SK-N-SH (cell line): Measurements from ENCODE around the gene INKA1. TPM values are rescaled to one million over a fixed set of nuclear protein-coding genes. Genes with fewer than 3 reads are reported as not detected.

Experiments
- CTCF ChIA-PET: fragments of 300-600, 350-600 bp; formaldehyde crosslinking; extraction: SDS; loops from one replicate; lab custom pipeline; 2021; lab: Yijun Ruan, JAX
- POLR2A ChIA-PET: fragments of 350-600 bp; sonication (Branson Sonifier 250); formaldehyde crosslinking; extraction: SDS; loops from one replicate; lab custom pipeline; 2020; ENCODE audit warnings: antibody characterized with exemption, inconsistent platforms; lab: Yijun Ruan, JAX
- DNase-seq: peaks from one replicate; pipeline ENCODE4 v3.0.0; 2012
- H2AFZ ChIP-seq: fragments of 200-600 bp; sonication (generic); 2 replicates; pipeline ENCODE4 v1.8.1; 2016; ENCODE audit warnings: antibody characterized with exemption, mild to moderate bottlenecking, low read depth
- H3F3A ChIP-seq: fragments of 200-600 bp; sonication (generic); replicated peaks from 2 replicates; pipeline ENCODE3; 2016; ENCODE audit warnings: antibody characterized with exemption, mild to moderate bottlenecking; ENCODE audit not compliant: insufficient read depth
- H3K27ac ChIP-seq, 2 experiments: fragments of 200-500 bp in 1 of 2; fragments of 200-600 bp in 1 of 2; sonication (Bioruptor generic) in 1 of 2; sonication (generic), shearing (Covaris generic) in 1 of 2; 2 replicates each; pipeline versions ENCODE4 v1.5.1 to v1.6.1; 2014 to 2016; ENCODE audit warnings: low read depth in 2 of 2, inconsistent platforms in 1 of 2, low read length in 1 of 2, mild to moderate bottlenecking in 1 of 2, mixed read lengths in 1 of 2
- H3K27me3 ChIP-seq: fragments of 200-600 bp; sonication (generic), shearing (Covaris generic); 2 replicates; pipeline ENCODE4 v1.6.1; 2016; ENCODE audit warnings: mixed run types; ENCODE audit not compliant: insufficient read depth
- H3K36me3 ChIP-seq, 2 experiments: fragments of 200-500 bp in 1 of 2; fragments of 200-600 bp in 1 of 2; sonication (Bioruptor generic) in 1 of 2; sonication (generic) in 1 of 2; replicated peaks in 1 of 2; 2 replicates each; pipeline versions ENCODE3 to v1.5.1; 2014 to 2016; ENCODE audit warnings: low read length in 1 of 2, mild to moderate bottlenecking in 1 of 2; ENCODE audit not compliant: insufficient read depth in 2 of 2, control insufficient read depth in 1 of 2
- H3K4me1 ChIP-seq, 2 experiments: fragments of 200-500 bp in 1 of 2; fragments of 200-600 bp in 1 of 2; sonication (Bioruptor generic) in 1 of 2; sonication (generic), shearing (Covaris generic) in 1 of 2; 2 replicates each; pipeline versions ENCODE4 v1.5.1 to v1.6.1; 2014 to 2016; ENCODE audit warnings: low read depth in 1 of 2, low read length in 1 of 2, mixed run types in 1 of 2; ENCODE audit not compliant: insufficient read depth in 2 of 2, control insufficient read depth in 1 of 2
- H3K4me2 ChIP-seq: fragments of 200-600 bp; sonication (generic), shearing (Covaris generic); 2 replicates; pipeline ENCODE4 v1.6.1; 2017; ENCODE audit warnings: mixed run types
- H3K4me3 ChIP-seq, 2 experiments: fragments of 200-500 bp in 1 of 2; fragments of 200-600 bp in 1 of 2; sonication (Bioruptor generic) in 1 of 2; sonication (generic), shearing (Covaris generic) in 1 of 2; 2 replicates each; pipeline versions ENCODE4 v1.5.1 to v1.8.1; 2014 to 2016; ENCODE audit warnings: low read depth in 2 of 2, inconsistent platforms in 1 of 2, low read length in 1 of 2, mild to moderate bottlenecking in 1 of 2, mixed read lengths in 1 of 2, moderate library complexity in 1 of 2
- H3K79me2 ChIP-seq: fragments of 200-600 bp; sonication (generic); 2 replicates; pipeline ENCODE4 v1.8.1; 2017; ENCODE audit warnings: mild to moderate bottlenecking; ENCODE audit not compliant: insufficient read depth
- H3K9ac ChIP-seq: fragments of 200-600 bp; sonication (generic); 2 replicates; pipeline ENCODE4 v1.6.1; 2017; ENCODE audit warnings: mixed run types
- H3K9me2 ChIP-seq: fragments of 200-600 bp; sonication (generic); 2 replicates; pipeline ENCODE4 v1.6.1; 2017; ENCODE audit warnings: mixed run types
- H3K9me3 ChIP-seq: fragments of 200-600 bp; sonication (generic); 2 replicates; pipeline ENCODE4 v1.6.1; 2017; ENCODE audit warnings: mixed run types, mild to moderate bottlenecking, moderate library complexity
- H4K20me1 ChIP-seq: fragments of 200-600 bp; sonication (generic); 2 replicates; pipeline ENCODE4 v1.6.1; 2017; ENCODE audit warnings: mild to moderate bottlenecking, mixed run types; ENCODE audit not compliant: insufficient read depth
- ELF1 ChIP-seq: IDR thresholded peaks from 2 replicates; pipeline ENCODE4 v1.4.0; 2012
- EP300 ChIP-seq, 2 experiments: IDR thresholded peaks; 2 replicates each; pipeline versions ENCODE4 v1.4.0 to v1.6.1; 2012; ENCODE audit warnings: borderline replicate concordance in 1 of 2, low read depth in 1 of 2, low read length in 1 of 2
- FOXJ3 ChIP-seq: sonication (generic); formaldehyde crosslinking; IDR thresholded peaks from 2 replicates; pipeline ENCODE4 v1.5.1; 2020; ENCODE audit warnings: mild to moderate bottlenecking, missing genetic modification reagents
- GABPA ChIP-seq: IDR thresholded peaks from 2 replicates; pipeline ENCODE4 v1.4.0; 2012; ENCODE audit warnings: low read depth, mild to moderate bottlenecking
- MEF2A ChIP-seq: IDR thresholded peaks from 2 replicates; pipeline ENCODE4 v1.4.0; 2012; ENCODE audit warnings: low read depth, borderline replicate concordance
- MXI1 ChIP-seq: IDR thresholded peaks from 2 replicates; pipeline ENCODE4 v1.6.1; 2012; ENCODE audit warnings: mild to moderate bottlenecking, low read depth, low read length, improper control_type of control experiment
- NRF1 ChIP-seq: IDR thresholded peaks from 2 replicates; pipeline ENCODE4 v1.6.1; 2012; ENCODE audit warnings: low read depth, mild to moderate bottlenecking, low read length
- RAD21 ChIP-seq: IDR thresholded peaks from 2 replicates; pipeline ENCODE4 v1.6.1; 2012; ENCODE audit warnings: mild to moderate bottlenecking, low read length
- RXRA ChIP-seq: IDR thresholded peaks from 2 replicates; pipeline ENCODE4 v1.4.0; 2012; ENCODE audit warnings: low read depth, mild to moderate bottlenecking, borderline replicate concordance
- SIN3A ChIP-seq: IDR thresholded peaks from 2 replicates; pipeline ENCODE4 v1.6.1; 2012; ENCODE audit warnings: low read depth, mild to moderate bottlenecking, low read length, moderate library complexity, borderline replicate concordance
- WGBS: methylation state at CpG from one replicate; pipeline ENCODE4 v1.1.6; 2017; ENCODE audit warnings: low lambda C conversion rate; 5-methylcytosine and 5-hydroxymethylcytosine counted together
- polyA plus RNA-seq, 3 experiments: library from polyadenylated mRNA; depleted of rRNA; stranded (reverse); fragments of >200 nt; gene quantifications; 2 replicates each; pipeline ENCODE4 v1.2.3, GENCODE V29; 2012
- TF ChIP-seq, protein P1 (sequence below): fragments of 150-350 bp; IDR thresholded peaks from 2 replicates; pipeline ENCODE4 v1.6.1; 2016; ENCODE audit warnings: mild to moderate bottlenecking, low read depth, low read length
- TF ChIP-seq, protein P2 (sequence below): IDR thresholded peaks from 2 replicates; pipeline ENCODE4 v1.6.1; 2012; ENCODE audit warnings: mild to moderate bottlenecking, low read depth, low read length, moderate library complexity

The INKA1 gene
- polyA plus RNA-seq, 1 of the 3 experiments (the other 2 are of a cell fraction): 3.4 TPM

DNA sequence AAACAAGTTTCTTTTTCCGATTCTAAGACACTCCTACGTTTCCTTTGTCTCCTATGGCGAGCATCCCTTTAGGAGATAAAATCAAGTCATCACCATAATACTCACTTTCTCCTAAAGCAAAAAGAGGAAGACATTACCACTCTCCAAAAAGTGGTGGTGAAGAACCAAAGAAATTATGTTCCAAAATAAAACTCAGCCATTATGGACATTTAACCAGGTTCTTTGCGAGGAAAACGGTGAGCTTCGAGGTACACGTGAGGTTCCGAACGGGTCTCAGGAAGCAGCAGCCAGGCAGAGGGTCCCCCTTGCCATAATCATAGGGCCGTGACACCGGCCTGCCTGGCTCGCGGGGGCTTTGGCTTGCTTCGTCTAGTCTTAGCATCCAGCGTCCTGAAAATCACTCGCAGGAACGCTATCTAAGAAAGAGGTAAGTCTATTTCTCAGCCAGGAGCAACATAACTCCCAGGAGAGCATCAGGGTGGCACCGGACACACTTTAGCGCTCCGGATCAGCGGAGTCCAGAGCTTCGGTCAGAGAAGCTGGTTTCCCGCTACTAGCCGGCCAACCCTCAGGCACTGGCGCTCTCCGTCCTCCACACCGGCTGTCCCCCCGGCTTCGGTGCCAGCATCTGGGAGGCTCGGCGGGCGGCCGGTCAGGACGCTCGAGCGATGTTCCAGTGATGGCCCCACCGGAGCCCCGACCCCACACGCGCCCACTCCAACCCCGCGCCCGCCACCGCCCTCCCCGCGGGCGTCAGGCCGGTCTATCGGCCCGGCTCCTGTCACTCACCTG, 17.3 kb upstream of the INKA1 start:
- H2AFZ ChIP-seq: peak overlapping the region; percentile 91; the same call in 1 of the 2 replicates
- peak overlapping the region; percentile 88 for H3K9ac ChIP-seq
- 6% methylated on average over 17 of the region's 50 CpGs for WGBS

DNA sequence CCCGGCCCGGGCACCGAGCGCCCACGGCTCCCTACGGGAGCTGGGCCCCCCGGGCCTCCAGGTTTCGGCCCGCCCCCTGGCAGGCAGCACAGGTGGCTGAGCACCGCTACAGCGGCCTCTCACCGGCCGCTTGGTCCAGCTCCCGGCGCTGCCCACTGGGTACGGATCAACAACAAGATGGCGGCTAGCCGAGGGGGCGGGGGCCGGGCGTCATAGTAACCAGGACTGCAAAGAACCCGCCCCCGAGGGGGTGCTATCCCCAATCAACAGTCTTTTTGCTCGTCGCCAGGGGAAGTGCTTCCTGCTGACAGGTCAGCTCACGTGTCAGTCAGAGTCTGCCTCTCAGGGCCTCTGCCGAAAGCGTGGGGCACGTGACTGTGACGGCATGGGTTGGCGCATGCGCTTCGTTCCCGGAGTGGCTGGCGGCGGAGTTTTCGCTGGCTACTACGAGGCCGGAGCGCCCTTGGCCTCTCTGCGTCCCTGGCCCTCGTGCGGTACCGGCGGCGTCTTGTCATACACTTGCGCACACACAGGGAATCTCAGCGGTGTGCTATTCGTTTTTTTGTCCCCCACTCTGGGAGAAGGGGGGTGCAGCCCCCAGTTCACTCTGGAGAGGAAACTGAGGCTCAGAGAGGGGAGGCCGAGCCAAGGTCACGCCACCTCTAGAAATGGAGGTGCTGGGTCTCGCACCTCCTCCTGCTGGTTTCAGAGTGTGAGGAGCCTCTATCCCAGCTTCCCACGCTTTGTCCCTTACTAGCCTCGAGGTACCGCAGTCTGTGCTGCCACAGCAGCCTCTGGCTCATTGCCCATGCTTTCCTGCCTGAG, 16.5 kb upstream of the INKA1 start, which contains the start of gene IP6K1:
Gene IP6K1, minus strand, starts transcription at position 186 of the 825 bp plus-strand sequence. CDS start 38,502 bp downstream, outside the sequence.
- no peaks in the 10 kb centered on the region for H3K9me3 ChIP-seq
- no peaks in the 10 kb centered on the region for H3K9me2 ChIP-seq
- peak within 1 kb of the TSS; percentile 91 for H2AFZ ChIP-seq
- peak within 1 kb of the TSS; percentile 70 to 85 for H3K27ac ChIP-seq
- peak within 1 kb of the TSS; percentile 68 to 96 for H3K4me3 ChIP-seq
- peaks cover 0 to 23% of the 10 kb centered on the region in 2 experiments for H3K36me3 ChIP-seq
- no peaks in the 10 kb centered on the region for H3F3A ChIP-seq
- peaks cover 5 to 6% of the 10 kb centered on the region in 2 experiments; a peak in 1 of 4 replicates for H3K4me1 ChIP-seq
- ChIA-PET CTCF (interaction anchor here (0.9 to 3.3 kb wide), 4 partner anchors 12 to 119 kb away, joined by 3 to 23 read pairs (median 4); partner anchors contain the start of genes AMIGO3 and INKA1), POLR2A (interaction anchor here (1.5 kb wide), 1 partner anchor 154 kb away, joined by 3 read pairs; no protein-coding TSS in a partner anchor)
- peak within 1 kb of the TSS; percentile 88 for H3K9ac ChIP-seq
- no peaks in the 10 kb centered on the region for H3K27me3 ChIP-seq
- 0 out of 2 replicates have a peak, but pooled peaks cover 6% of the 10 kb centered on the region for H4K20me1 ChIP-seq
- peaks cover 48% of the 10 kb centered on the region for H3K79me2 ChIP-seq
- DNase-seq: peak; percentile 100
- H3K4me2 ChIP-seq: peak within 1 kb of the TSS; percentile 99
- WGBS: 9% methylated on average over 28 of the region's 55 CpGs
- TF ChIP-seq, protein P1, sequence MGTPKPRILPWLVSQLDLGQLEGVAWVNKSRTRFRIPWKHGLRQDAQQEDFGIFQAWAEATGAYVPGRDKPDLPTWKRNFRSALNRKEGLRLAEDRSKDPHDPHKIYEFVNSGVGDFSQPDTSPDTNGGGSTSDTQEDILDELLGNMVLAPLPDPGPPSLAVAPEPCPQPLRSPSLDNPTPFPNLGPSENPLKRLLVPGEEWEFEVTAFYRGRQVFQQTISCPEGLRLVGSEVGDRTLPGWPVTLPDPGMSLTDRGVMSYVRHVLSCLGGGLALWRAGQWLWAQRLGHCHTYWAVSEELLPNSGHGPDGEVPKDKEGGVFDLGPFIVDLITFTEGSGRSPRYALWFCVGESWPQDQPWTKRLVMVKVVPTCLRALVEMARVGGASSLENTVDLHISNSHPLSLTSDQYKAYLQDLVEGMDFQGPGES: no peak; the same call in 1 of the 2 replicates
- TF ChIP-seq FOXJ3 (CRISPR knock-in tag): no peak
- TF ChIP-seq SIN3A: peak; percentile 68; the same call in 1 of the 2 replicates
- no peak for TF ChIP-seq RXRA
- no peak for TF ChIP-seq MEF2A
- TF ChIP-seq, protein P2, sequence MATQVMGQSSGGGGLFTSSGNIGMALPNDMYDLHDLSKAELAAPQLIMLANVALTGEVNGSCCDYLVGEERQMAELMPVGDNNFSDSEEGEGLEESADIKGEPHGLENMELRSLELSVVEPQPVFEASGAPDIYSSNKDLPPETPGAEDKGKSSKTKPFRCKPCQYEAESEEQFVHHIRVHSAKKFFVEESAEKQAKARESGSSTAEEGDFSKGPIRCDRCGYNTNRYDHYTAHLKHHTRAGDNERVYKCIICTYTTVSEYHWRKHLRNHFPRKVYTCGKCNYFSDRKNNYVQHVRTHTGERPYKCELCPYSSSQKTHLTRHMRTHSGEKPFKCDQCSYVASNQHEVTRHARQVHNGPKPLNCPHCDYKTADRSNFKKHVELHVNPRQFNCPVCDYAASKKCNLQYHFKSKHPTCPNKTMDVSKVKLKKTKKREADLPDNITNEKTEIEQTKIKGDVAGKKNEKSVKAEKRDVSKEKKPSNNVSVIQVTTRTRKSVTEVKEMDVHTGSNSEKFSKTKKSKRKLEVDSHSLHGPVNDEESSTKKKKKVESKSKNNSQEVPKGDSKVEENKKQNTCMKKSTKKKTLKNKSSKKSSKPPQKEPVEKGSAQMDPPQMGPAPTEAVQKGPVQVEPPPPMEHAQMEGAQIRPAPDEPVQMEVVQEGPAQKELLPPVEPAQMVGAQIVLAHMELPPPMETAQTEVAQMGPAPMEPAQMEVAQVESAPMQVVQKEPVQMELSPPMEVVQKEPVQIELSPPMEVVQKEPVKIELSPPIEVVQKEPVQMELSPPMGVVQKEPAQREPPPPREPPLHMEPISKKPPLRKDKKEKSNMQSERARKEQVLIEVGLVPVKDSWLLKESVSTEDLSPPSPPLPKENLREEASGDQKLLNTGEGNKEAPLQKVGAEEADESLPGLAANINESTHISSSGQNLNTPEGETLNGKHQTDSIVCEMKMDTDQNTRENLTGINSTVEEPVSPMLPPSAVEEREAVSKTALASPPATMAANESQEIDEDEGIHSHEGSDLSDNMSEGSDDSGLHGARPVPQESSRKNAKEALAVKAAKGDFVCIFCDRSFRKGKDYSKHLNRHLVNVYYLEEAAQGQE: no peak
- peak; percentile 69 for TF ChIP-seq GABPA
- TF ChIP-seq RAD21: no peak
- no peak for TF ChIP-seq ELF1
- peak; percentile 87 for TF ChIP-seq NRF1

More for the DNA sequence above, 17.3 kb upstream of the INKA1 start:
- Histone ChIP-seq H3K27ac (peak overlapping the region; percentile 70 to 74), H3K4me1 (peaks cover 5 to 6% of the 10 kb centered on the region in 2 experiments; a peak in 1 of 4 replicates), H3K4me3 (peak overlapping the region; percentile 68 to 96), H3F3A (no peaks in the 10 kb centered on the region), H3K27me3 (no peaks in the 10 kb centered on the region), H3K4me2 (peak overlapping the region; percentile 99), H3K36me3 (peaks cover 0 to 30% of the 10 kb centered on the region in 2 experiments), H3K79me2 (peaks cover 56% of the 10 kb centered on the region), H3K9me3 (no peaks in the 10 kb centered on the region), H3K9me2 (no peaks in the 10 kb centered on the region), H4K20me1 (peaks cover 12% of the 10 kb centered on the region; the same call in 1 of the 2 replicates)
- peak; percentile 59 for DNase-seq
- ChIA-PET POLR2A (interaction anchor here (1.5 kb wide), 1 partner anchor 155 kb away, joined by 3 read pairs; no protein-coding TSS in a partner anchor), CTCF (interaction anchor here (0.9 to 3.3 kb wide), 4 partner anchors 12 to 120 kb away, joined by 3 to 23 read pairs (median 4); partner anchors contain the start of genes AMIGO3 and INKA1)
- TF ChIP-seq, protein P2: peak; percentile 71
- TF ChIP-seq EP300 (IDR thresholded peaks at IDR 0.05; ENCODE audit: borderline replicate concordance in 1 of 2, low read depth in 1 of 2, low read length in 1 of 2) (no peak), MXI1 (peak; percentile 38; the same call in 1 of the 2 replicates)
